Renal cortex interstitium (tissue), 11 donors: ENCODE measurements around the gene ABCA2. TPM values are rescaled to one million over a fixed set of nuclear protein-coding genes. Genes with fewer than 3 reads are reported as not detected.

Experiments
- DNase-seq, 11 donors: peaks; one replicate each; pipeline ENCODE4 v3.0.0-alpha.2; 2013; ENCODE audit warnings: low read depth in 9 of 11, low spot score in 4 of 11; ENCODE audit errors: extremely low read depth in 1 of 11
- polyA plus RNA-seq, 3 donors: library from polyadenylated mRNA; unstranded; fragments of 120-200 nt; gene quantifications; one replicate each; pipeline ENCODE4 v1.2.1, GENCODE V29; 2013; ENCODE audit not compliant: insufficient read length in 3 of 3

The ABCA2 gene
- polyA plus RNA-seq, 3 donors, result 43.4 to 66.6 (median 61.6) TPM

DNA sequence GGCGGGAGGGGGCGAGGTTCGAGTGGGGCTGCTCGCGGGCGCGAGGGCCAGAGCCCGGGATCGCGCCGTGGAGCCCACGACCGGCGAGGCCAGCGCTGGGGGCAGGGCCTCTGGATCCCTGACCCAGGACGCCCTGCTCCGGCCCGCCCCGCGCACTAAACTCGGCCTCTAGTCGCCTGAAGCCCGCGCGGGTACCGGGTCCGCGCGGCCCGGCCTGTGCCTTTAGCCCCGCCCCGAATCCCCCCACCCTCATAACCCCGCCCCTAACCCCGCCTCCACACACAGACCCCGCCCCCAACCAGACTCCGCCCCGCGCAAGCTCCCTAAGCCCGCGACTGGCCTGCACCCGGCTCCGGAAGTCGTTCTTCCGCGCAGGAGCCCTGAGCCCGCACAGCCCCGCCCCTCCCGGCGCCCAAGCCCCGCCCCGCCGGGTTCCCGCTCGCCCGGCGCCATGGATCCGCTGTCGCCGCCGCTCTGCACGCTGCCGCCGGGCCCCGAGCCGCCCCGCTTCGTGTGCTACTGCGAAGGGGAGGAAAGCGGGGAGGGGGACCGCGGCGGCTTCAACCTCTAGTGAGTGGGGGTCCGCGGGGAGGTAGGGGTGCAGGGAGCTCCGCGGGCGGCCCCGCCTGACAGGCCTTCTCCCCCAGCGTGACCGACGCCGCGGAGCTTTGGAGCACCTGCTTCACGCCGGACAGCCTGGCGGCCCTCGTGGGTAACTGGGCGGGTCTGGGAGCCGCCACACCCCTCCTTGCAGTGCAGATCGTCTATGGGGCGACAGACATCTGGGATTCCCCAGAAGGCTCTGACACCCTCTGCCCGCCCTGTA is 35.8 kb downstream of the ABCA2 start, which contains the start of gene PAXX:
PAXX (plus strand) TSS at position 430 of the 826 bp plus-strand sequence; CDS start at position 452, 22 bp downstream.
- DNase-seq, result peak in 10 of 11 donors; percentile 47 to 87 (median 80)

DNA sequence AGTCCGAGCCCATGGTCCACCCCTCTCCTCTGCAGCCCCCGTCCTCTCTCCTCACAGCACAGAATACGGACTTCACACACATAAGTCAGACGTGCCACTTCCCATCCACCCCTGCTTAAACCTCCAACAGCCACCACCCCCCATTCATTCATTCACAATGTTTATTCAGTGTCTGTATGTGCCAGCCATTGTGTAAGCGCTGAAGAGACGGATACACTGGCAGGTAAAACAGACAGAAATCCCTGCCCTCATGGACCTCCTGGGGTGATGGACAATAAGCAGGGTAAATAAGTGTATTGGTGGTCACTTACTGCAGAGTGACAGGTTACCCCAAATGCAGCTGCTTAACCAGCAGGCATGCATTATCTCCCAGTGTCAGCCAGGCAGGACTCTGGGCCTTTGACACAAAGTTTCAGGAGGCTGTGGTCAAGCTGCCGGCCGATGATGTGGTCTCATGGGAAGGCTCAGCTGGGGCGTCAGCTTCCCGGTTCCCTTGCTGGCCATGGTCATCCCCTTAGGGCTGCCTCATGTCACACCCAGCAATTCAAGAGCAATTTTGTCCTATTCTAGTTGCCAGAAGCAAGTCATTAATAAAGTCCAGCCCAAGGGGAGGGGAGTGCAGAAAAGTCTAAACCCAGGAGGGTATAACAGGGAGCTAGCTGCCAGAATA is 37.7 kb downstream of the ABCA2 start:
- DNase-seq, result no peak

DNA sequence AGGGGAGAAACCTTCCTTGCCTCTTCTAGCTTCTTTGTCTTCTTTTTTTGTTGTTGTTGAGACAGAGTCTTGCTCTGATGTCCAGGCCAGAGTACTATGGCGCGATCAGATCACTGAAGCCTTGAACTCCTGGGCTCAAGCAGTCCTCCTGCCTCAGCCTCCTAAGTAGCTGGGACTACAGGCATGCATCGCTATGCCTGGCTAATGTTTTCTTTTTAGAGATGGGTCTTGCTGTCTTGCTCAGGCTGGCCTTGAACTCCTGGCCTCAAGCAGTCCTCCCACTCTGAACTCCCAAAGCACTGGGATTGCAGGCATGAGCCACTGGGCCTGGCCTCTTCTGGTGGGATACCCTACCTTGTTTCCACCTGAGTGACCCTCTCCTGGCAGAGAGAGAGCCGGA is 39.2 kb downstream of the ABCA2 start:
- no peak for DNase-seq

DNA sequence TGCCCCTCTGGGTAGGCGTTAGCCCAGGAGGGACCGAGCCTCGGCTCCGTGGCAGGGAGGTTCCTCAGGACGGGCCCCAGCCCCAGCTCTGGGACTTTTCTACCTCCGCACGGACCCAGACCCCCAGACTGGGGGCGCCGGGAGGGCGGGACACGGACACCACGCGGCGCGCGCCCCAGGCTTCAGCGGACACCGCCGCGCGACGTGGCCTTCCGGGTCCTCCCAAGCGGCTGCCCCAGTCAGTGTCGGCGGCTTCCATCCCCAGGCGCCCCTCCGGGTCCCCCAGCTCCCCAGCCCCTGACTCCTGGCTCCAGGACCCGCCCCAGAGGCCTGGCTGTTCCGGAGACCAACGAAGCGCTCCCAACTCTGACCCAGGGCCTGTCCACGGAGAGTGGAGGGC is 42.2 kb downstream of the ABCA2 start:
- no peak for DNase-seq

DNA sequence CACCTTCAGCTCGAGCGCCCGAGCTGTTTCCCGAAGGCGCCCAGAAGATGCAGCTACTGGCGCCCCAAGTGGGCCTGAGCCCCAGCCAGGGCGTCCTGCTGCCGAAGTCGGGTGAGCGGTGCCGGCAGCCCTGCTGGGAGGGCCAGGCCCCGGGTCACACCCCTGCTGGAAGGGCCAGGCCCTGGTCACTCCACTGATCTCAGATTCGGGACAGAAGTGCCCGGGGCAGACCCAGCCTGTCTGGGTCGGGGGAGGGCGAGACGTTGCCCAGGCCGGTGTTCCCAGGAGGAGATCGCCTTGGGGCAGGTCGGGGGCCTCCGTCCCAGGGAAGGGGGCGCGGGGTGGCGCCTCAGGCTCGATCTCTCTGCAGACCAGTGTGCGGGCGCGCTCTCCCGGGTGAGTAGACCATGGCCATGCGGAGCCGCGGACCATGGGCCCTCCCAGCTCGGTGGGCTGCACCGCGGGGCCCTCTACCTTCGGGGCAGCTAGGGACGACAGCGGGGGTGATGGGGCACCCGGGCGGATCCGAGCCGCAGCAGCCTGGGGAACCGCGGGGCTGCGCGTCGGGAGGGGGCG is 42.9 kb downstream of the ABCA2 start:
- no peak for DNase-seq

DNA sequence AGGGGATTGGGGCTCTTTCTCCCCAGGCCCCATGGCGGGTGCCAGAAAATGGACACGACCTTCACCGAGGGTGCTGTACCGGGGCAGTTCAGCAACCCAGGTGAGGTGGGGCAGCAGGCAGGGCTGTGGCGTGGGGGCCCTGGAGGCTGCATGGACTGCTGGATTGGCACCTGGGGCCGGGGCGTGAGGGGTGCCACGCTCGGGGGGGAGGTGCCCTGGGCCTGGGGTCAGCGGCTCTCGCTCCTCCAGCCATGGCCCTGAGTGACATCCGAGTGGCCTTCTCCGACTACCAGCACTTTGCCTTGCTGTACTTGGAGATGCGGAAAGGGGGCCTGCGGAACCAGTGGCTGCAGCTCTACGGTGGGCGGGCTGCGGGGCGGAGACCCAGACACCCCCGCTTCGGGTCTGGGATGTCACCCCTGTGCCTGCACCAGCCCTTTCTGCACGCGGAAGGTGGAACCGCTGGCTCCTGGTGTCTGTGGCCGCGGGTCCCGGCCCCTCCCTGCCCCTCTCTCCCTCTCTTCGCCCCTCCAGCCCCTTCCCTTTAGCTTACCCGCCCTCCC is 43.5 kb downstream of the ABCA2 start:
- DNase-seq, result no peak

DNA sequence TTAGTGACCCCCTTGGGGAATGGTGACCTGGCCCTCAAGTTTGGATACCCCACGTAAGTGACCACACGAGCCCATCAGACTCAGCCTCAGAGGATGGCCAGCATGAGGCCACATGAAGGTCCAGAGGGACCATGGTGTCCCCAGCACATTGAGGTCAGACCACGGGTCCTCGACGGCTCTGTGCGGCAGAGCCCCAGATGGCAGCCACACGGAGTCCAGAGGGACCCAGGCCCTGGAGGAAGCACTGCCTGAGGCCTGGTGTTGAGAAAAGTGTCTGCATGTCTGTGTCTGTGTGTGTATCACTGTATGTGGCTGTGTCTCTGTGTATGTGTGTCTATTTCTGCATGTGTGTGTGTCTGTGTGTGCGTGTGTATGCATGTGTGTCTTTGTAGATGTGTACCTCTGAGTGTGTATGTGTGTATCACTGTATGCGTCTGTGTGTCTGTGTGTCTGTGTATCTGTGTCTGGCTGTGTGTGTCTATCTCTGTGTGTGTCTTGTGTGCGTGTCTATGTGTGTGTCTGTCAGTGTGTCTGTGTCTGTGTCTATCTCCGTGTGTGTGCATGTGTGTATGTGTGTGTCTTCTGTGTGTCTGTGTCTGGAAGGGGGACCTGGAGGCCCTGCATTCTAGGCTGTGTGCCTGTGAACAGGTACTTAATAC is 44.3 kb downstream of the ABCA2 start:
- DNase-seq, result no peak

DNA sequence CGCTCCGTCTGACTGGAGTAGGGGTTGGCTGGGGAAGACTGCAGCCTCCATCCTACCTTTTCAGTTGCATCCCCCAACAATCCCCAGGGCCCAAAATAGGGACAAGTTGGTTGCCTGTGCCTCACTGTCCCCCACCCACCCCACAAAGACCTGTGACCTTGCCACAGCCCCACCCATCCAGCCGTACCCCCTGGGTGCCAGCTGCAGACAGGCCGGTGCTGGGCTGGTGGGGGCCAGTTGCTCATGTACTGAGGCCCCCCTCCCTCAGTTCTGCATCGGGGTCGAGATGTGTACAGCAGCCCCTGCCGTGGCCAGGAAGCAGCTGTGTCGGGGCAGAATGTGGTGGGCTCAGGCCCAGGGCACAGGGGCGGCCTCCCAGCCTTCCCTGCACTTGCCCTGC is 44.9 kb downstream of the ABCA2 start:
- no peak for DNase-seq

DNA sequence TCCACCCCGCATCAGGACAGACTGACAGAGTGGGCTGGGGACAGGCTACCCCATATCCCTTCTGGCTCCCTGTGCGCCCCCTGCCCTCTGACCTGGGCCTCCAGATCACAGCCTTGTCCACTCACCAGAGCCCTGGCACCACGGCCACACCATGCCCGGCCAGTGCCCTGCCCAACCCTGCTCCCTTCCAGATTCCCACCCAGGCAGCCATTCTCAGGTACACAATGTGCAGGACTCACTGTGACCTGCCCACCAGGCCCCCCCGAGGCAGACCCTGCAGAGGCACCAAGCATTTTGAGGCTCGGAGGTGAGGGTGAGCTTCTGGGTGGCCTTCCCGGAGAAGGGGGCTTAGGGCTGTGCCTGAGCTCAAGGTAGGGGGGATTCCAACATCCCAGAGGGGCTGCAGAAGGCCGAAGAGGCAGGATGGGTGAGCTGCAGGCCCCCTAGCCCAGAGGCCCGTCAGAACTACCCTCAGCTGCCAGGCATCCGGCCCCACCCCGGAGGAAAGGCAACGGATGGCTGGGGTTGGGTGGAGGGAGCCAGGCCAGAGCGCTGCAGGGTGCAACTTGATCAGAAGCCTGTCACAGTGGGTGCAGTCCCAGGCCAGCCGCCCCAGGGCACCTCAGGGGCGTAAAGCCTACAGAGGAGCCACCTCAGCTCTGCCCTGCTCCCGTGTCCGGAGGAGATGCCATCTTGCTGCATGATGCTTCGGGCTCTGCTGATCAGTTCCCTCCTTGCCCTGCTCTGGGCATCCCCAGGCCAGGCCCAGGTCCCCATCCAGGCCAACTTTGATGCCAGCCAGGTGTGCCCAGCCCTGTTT is 45.6 kb downstream of the ABCA2 start, which contains the start of gene LCNL1:
LCNL1 (plus strand) TSS at position 762 of the 820 bp plus-strand sequence. CDS start 594 bp downstream, outside the sequence.
- no peak for DNase-seq

DNA sequence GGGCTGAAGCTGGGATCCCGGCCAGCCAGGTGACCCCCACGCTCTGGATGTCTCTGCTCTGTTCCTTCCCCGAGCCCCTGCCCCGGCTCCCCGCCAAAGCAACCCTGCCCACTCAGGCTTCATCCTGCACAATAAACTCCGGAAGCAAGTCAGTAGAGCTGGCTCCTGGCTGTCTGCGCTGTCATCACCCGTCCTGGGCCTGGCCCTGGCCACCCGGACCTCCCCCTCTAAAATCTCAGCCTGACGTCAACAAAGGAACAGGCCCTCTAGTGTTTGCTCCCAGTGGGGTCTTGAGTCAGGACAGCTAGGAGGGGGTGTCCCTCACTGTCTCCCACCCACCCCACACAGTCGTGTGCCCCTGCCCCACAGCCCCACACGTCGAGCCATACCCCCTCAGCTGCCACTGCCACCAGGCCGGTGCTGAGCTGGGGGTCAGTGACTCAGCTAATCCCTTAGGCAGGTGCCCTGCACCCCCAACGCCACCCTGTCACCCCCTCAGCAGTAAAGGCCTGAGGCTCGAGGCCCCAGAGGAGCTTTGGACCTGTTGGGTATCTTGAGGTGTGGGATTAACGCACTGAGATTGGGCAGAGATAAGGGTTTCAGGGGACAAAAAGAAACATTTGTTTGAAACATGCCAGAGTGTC is 46.3 kb downstream of the ABCA2 start:
- no peak for DNase-seq

DNA sequence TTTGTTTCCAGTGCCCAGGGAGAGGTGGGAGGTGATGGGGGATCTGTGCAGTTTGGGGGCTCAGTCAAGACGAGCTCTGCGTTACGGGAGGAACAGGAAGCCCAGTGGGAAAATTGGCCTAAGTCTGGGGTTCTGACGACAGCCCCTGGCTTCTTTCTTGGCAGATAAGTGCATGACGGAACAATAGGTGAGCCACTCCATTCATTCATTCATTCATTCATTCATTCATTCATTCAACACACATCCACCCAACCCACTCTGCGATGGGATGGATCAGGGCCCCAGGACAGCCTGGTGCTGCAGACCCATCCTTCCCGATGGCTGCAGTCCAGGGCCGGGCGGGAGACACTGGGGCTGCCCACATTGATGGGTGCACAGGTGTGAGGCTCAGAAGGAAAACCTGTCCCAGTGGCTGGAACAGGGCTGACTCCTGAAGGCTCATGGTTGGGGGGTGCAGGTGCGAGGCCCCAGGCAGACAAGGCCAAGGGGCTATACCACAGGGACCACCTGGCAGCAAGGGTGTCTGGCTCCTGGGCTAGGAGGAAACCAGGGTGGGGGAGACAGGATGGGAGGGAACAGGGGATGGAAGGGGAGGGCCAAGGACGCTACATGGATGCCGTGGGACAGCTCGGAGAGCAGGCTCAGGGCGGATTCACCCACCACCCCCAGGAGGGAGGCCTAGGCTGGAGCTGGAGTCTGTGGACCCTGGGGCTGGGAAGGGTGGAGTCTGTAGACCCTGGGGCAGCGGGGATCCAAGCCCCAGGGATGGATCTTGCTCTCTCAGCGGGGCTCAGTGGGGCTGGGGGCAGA is 47.2 kb downstream of the ABCA2 start:
- DNase-seq, result no peak

DNA sequence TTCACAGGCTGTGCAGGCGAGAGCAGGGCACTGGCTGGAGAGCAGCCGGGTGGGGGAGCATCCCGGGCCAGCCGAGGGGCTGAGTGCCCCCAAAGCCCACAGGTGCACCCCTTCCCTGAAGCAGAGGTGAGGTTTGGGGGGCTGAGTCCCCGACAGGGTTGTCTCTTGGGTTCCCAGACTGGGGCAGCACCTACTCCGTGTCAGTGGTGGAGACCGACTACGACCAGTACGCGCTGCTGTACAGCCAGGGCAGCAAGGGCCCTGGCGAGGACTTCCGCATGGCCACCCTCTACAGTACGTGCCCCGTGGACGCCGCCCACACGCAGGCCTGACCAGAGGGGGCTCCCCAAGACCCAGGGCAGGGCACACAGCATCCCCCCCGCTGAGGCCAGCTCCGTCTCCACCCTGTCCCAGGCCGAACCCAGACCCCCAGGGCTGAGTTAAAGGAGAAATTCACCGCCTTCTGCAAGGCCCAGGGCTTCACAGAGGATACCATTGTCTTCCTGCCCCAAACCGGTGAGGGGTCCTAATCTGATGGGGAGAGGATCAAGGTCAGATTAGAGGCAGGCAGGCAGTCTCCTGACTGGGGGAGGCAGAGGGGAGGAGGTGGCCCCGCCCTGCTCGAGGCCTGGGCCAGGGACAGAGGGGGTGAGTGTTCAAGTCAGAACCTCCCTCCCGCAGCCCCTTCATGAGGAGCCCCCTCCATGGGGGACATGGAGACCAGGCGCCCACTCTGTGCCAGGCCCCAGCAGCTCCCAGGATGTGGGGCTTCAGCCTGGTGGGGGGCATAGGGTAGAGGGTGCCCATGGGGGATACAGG is 48.1 kb downstream of the ABCA2 start:
- no peak for DNase-seq

DNA sequence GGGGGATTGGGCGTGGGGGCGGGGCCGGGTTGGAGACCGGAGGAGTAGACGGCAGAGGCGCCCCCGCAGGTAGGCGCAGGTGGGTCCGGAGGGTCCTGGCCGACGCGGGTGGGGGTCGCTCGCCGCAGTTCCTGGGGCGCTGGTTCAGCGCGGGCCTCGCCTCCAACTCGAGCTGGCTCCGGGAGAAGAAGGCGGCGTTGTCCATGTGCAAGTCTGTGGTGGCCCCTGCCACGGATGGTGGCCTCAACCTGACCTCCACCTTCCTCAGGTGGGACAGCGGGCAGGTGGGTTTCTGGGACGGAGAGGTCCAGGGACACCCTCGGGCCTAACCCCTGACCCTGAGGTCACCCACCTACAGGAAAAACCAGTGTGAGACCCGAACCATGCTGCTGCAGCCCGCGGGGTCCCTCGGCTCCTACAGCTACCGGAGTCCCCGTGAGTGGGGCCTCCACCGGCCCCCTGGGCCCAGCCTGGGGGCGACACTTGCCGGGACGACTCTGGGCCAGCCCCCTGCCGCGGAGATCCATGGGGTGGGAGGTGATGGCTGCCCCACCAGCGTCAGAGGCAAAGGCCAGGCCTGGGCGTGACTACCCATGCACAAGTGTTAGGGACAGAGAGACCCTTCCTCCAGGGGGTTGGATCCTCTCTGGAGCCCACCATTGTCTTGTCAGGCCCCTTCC is 49.0 kb downstream of the ABCA2 start:
- no peak for DNase-seq

DNA sequence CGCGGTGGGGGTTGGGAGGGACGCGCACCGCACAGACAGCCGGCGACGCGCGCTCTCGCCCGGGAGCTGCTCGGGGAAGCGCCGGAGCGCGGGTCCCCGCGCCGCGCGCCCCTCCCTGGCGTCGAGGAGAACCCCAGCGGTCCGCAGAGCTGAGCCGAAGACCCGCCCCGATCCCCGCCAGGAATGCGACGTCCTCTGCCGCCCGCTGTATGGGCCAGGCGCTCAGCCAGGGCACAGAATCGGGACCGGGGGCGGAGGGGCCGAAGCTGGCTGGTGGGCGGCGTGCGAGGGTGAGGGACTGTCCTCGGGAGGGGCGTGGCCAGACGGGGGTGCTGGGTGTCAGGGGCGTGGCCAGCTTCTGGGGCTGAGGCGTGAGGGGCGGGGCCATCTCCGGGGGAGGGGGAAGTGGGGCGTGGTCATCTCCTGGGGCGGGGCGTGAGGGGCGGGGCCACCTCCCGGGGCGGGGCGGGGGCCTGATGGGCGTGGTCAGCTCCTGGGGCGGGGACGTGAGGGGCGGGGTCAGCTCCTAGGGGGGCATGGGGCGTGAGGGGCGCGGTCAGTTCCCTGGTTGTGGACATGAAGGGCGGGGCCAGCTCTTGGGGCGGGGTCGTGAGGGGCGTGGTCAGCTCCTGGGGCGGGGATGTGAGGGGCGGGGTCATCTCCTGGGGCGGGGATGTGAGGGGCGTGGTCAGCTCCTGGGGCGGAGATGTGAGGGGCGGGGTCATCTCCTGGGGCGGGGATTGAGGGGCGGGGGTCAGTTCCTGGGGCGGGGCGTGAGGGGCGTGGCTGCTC is 49.8 kb downstream of the ABCA2 start:
- DNase-seq, result peak in 3 of 11 donors; percentile 44 to 54 (median 49)

DNA sequence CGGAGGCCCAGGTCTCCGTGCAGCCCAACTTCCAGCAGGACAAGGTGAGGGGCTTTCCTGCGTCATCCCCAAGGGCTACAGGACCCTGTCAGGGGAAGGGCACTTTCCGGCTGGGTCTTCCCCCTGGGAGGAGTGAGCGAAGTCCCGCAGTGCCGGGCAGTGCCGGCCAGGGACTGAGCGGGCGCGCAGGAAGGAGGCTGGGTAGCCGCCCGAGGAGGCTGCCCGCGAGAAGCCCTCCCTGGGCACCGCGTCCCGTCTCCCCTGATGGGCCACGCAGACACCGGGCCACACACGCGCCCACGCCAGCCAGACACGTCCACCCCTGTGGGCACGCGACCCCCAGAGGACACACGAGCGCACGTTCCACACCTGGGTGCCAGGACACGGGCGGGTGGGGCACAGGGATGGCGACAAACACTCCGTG is 50.4 kb downstream of the ABCA2 start:
- no peak for DNase-seq
